Tibial nerve (tissue), 4 donors: ENCODE results near the gene TMEM233. TPM values are rescaled to one million over a fixed set of nuclear protein-coding genes. Genes with fewer than 3 reads are reported as not detected.

Experiments
- DNase-seq, 2 donors: peaks; one replicate each; pipeline ENCODE4 v3.0.0-alpha.2; 2019; ENCODE audit warnings: low spot score in 2 of 2
- H3K27ac ChIP-seq, 4 donors: fragments of 200-600 bp; sonication (generic) in 3 of 4; one replicate each; pipeline ENCODE4 v1.5.1; 2017 to 2019; ENCODE audit warnings: mild to moderate bottlenecking in 1 of 4
- H3K27me3 ChIP-seq, 2 donors: fragments of 200-600 bp; sonication (generic) in 1 of 2; one replicate each; pipeline versions ENCODE4 v1.5.1 to v1.6.0; 2017 to 2019
- H3K36me3 ChIP-seq, 3 donors: fragments of 200-600 bp; sonication (generic); one replicate each; pipeline ENCODE4 v1.5.1; 2018 to 2019
- H3K4me1 ChIP-seq, 4 donors: fragments of 200-600 bp; sonication (generic) in 3 of 4; one replicate each; pipeline ENCODE4 v1.5.1; 2017 to 2019
- H3K4me3 ChIP-seq, 4 donors: fragments of 200-600 bp; sonication (generic) in 3 of 4; one replicate each; pipeline ENCODE4 v1.5.1; 2017 to 2019; ENCODE audit warnings: mild to moderate bottlenecking in 1 of 4, moderate library complexity in 1 of 4
- H3K9me3 ChIP-seq, 4 donors: fragments of 200-600 bp; sonication (generic) in 3 of 4; one replicate each; pipeline ENCODE4 v1.5.1; 2017 to 2019
- CTCF ChIP-seq, 5 experiments: fragments of 200-600 bp in 3 of 5; fragments of 450-650 bp in 2 of 5; sonication (generic) in 3 of 5; IDR thresholded peaks; one replicate each; pipeline ENCODE4 v1.5.1; 2016 to 2019; ENCODE audit warnings: antibody characterized with exemption in 5 of 5, mild to moderate bottlenecking in 3 of 5, moderate library complexity in 2 of 5
- EP300 ChIP-seq, 2 donors: sonication (generic); formaldehyde crosslinking; IDR thresholded peaks; one replicate each; pipeline ENCODE4 v1.6.1; 2017; ENCODE audit warnings: antibody characterized with exemption in 2 of 2, mild to moderate bottlenecking in 1 of 2
- POLR2A ChIP-seq, 2 donors: fragments of 450-650 bp; IDR thresholded peaks; one replicate each; pipeline ENCODE4 v1.6.1; 2017; ENCODE audit warnings: antibody characterized with exemption in 2 of 2, mild to moderate bottlenecking in 2 of 2, moderate library complexity in 2 of 2
- WGBS, 2 donors: methylation state at CpG; one replicate each; pipeline ENCODE4 v1.1.5; 2018; 5-methylcytosine and 5-hydroxymethylcytosine counted together
- total RNA-seq, 4 donors: library from RNA; depleted of rRNA; stranded (reverse); fragments of >200 nt; gene quantifications; one replicate each; pipeline ENCODE4 v1.1.0, GENCODE V29; 2016

Gene TMEM233
- total RNA-seq, 4 donors from 2014 or later, result 0.21 to 0.59 (median 0.22) TPM; not detected in 1

GRCh38 chr12:119686355-119686754 is 92.8 kb downstream of the TMEM233 start:
- TF ChIP-seq EP300 (IDR thresholded peaks at IDR 0.05) (no peak), POLR2A (IDR thresholded peaks at IDR 0.05) (no peak), CTCF (IDR thresholded peaks at IDR 0.05) (no peak)
- WGBS, 2 donors, result 75 to 78% methylated on average over 12 of the region's 12 CpGs

GRCh38 chr12:119686776-119687175 is 93.2 kb downstream of the TMEM233 start:
- Histone ChIP-seq H3K27ac (no peak overlapping the region), H3K4me3 (no peak overlapping the region), H3K4me1 (peaks cover 0 to 37% (median 9%) of the 10 kb centered on the region in 4 donors), H3K36me3 (peaks cover 0 to 39% (median 0%) of the 10 kb centered on the region in 3 donors), H3K9me3 (no peaks in the 10 kb centered on the region), H3K27me3 (no peaks in the 10 kb centered on the region)
- no peak for TF ChIP-seq POLR2A (IDR thresholded peaks at IDR 0.05)
- WGBS, 2 donors, result 86 to 87% methylated on average over 13 of the region's 13 CpGs
- no peak for DNase-seq

More at GRCh38 chr12:119686355-119686754, 92.8 kb downstream of the TMEM233 start:
- Histone ChIP-seq H3K27me3 (no peaks in the 10 kb centered on the region), H3K36me3 (peaks cover 0 to 43% (median under 1%) of the 10 kb centered on the region in 3 donors), H3K9me3 (no peaks in the 10 kb centered on the region), H3K4me1 (peaks cover 0 to 41% (median 10%) of the 10 kb centered on the region in 4 donors), H3K27ac (no peak overlapping the region), H3K4me3 (no peak overlapping the region)
- no peak for DNase-seq

DNA sequence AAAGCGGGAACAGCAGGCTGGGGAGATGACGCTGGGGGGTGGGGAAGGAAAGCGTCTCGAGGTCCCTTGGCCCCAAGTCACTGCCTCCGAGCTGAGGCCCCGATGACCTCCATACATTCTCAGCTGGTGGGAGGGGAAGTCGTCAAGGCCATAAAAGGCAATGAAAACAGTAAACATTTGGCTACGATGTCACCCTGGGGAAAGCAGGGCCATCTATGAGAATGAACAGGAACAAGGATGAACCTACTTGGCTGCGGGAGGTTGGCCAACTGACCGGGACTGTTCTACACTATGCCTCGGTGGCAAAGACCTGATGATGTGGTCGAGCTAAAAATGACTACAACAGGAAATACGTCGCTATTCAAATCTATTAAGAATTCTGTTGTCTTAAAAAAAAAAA is 93.8 kb downstream of the TMEM233 start:
- peaks cover 0 to 34% (median 0%) of the 10 kb centered on the region in 3 donors for H3K36me3 ChIP-seq
- DNase-seq, result no peak
- no peak for TF ChIP-seq POLR2A (IDR thresholded peaks at IDR 0.05)
- no peak for TF ChIP-seq EP300 (IDR thresholded peaks at IDR 0.05)
- TF ChIP-seq CTCF (IDR thresholded peaks at IDR 0.05), result no peak
- no peak overlapping the region for H3K27ac ChIP-seq
- H3K27me3 ChIP-seq, result no peaks in the 10 kb centered on the region
- WGBS, 2 donors, result 49 to 57% methylated on average over 14 of the region's 14 CpGs
- peaks cover 0 to 36% (median 4%) of the 10 kb centered on the region in 4 donors for H3K4me1 ChIP-seq
- H3K9me3 ChIP-seq, result no peaks in the 10 kb centered on the region
- no peak overlapping the region for H3K4me3 ChIP-seq

DNA sequence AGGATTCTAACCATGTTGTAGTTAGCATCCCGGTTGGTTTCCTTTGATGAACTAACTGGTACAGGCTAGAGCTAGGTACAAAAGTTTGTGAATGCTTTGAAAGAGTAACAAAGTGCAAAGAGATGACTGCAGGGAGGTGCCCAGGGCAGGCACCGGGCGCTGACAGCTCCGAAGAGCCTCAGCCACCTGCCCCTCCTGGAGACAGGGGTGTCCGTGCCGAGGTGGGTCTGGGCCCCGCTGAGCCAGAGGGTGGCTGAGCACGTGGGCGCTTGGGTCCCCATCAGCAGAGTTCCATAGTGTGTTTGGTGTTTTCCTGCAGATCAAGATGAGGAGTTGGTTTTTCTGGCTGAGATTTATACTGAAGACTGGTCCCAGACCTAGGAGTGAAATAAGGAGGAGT is 94.3 kb downstream of the TMEM233 start:
- no peak for DNase-seq
- Histone ChIP-seq H3K27me3 (no peaks in the 10 kb centered on the region), H3K36me3 (peaks cover 0 to 34% (median 0%) of the 10 kb centered on the region in 3 donors), H3K27ac (no peak overlapping the region), H3K4me1 (peaks cover 0 to 36% (median 1%) of the 10 kb centered on the region in 4 donors), H3K9me3 (no peaks in the 10 kb centered on the region), H3K4me3 (no peak overlapping the region)
- TF ChIP-seq POLR2A (IDR thresholded peaks at IDR 0.05) (no peak), EP300 (IDR thresholded peaks at IDR 0.05) (no peak), CTCF (IDR thresholded peaks at IDR 0.05) (no peak)
- WGBS, 2 donors, result 88 to 94% methylated on average over 9 of the region's 9 CpGs

GRCh38 chr12:119689935-119690500 is 96.4 kb downstream of the TMEM233 start:
- H3K36me3 ChIP-seq, result peaks cover 0 to 34% (median 0%) of the 10 kb centered on the region in 3 donors
- WGBS, 2 donors, result 94 to 99% methylated on average over 29 to 34 of the region's 38 CpGs

More at GRCh38 chr12:119689935-119690500, 96.4 kb downstream of the TMEM233 start:
- DNase-seq, result no peak
- Histone ChIP-seq H3K27me3 (no peaks in the 10 kb centered on the region), H3K4me3 (no peak overlapping the region), H3K4me1 (peaks cover 0 to 31% (median 4%) of the 10 kb centered on the region in 4 donors), H3K9me3 (no peaks in the 10 kb centered on the region), H3K27ac (no peak overlapping the region)
- TF ChIP-seq EP300 (IDR thresholded peaks at IDR 0.05), result no peak
- TF ChIP-seq CTCF (IDR thresholded peaks at IDR 0.05), result no peak
